NCI-H345 (cell line): ENCODE results near the gene TMEM191C.
"Not testable (repeated sequence)": the region's sequence is repeated elsewhere in the genome, so short reads cannot be mapped to it uniquely, and the experiment has no call there.

Experiments
- DNase-seq: peaks from one replicate; lab custom pipeline; 2025; lab: John Stamatoyannopoulos, UW

Gene TMEM191C

GRCh38 chr22:21467337-21468193 lies at the start of gene TMEM191C:
Gene TMEM191C (plus strand): TSS chr22:21467387. CDS start chr22:21467460, 73 bp downstream.
- DNase-seq: not testable (repeated sequence)

GRCh38 chr22:21417853-21418252 lies 49.3 kb upstream of the TMEM191C start:
- not testable (repeated sequence) for DNase-seq

- not testable (repeated sequence) for DNase-seq
Measured at GRCh38 chr22:21418974-21419638, 48.1 kb upstream of the TMEM191C start.

DNA sequence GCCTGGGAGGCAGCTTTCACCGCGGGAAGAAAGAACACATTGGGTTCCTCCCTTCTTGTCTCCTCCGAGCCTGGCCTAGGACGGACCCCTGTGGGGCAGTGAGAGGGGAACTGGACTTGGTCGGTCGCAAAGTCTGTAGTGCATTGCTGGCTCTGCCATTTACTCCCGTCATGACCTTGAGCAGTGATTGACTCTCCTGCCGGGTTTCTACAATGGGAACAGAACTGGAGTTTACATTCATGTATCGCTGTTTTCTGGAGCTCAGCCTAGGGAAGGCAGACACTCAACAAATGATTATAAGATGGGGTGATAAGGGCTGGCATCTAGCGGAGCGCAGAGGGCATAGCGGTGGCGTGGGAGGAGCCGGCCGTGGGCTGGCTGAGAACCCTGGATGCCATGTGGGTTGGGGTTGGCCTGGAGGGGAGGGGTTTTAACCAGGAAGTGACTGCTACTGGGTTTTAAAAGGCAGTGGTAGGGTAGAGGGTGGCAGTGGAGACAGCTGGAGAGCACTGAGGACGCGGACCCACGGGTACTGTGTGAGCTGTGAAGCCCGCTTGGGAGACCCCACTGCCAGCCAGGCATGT lies 46.9 kb upstream of the TMEM191C start:
- DNase-seq: not testable (repeated sequence)

- not testable (repeated sequence) for DNase-seq
Measured at GRCh38 chr22:21424084-21424709, 43.0 kb upstream of the TMEM191C start.

- not testable (repeated sequence) for DNase-seq
Measured at GRCh38 chr22:21434378-21435233, 32.6 kb upstream of the TMEM191C start.

GRCh38 chr22:21435998-21436810 lies 31.0 kb upstream of the TMEM191C start:
- not testable (repeated sequence) for DNase-seq

GRCh38 chr22:21438013-21438412 lies 29.2 kb upstream of the TMEM191C start:
- DNase-seq: not testable (repeated sequence)

DNA sequence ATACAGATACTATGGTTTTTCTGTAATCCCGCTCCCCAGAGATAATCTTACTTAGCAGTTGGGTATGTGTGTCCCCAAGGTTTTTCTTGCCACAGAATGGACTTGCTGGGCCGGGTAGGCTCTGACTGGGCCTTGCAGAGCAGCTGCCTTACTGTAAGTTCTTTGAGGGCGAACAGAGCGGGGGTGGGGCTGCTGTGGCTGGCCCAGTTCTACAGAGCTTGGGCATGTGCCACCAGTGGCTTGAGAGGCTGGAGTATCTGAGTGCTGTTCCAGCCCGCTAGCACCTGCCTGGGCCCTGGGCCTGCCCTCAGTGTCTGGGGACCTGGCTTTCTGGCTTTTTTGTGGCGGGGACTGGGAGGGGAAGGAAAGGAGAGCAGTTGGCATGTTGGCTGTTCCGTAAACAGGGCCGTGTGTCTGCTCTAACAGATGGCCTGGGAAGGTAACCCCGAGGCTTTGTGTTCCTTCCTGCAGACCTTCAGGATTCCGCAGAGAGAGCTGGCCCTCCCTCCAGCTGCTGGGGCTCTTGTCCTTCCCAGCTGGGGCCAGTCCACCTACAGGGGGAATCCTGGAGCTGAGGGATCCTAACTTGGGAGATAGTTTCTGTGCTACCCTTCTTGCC lies 27.1 kb upstream of the TMEM191C start:
- DNase-seq: not testable (repeated sequence)

GRCh38 chr22:21440676-21441075 lies 26.5 kb upstream of the TMEM191C start:
- DNase-seq: not testable (repeated sequence)

- not testable (repeated sequence) for DNase-seq
Measured at GRCh38 chr22:21441170-21441569, 26.0 kb upstream of the TMEM191C start.

GRCh38 chr22:21442123-21442522 lies 25.1 kb upstream of the TMEM191C start:
- not testable (repeated sequence) for DNase-seq

DNA sequence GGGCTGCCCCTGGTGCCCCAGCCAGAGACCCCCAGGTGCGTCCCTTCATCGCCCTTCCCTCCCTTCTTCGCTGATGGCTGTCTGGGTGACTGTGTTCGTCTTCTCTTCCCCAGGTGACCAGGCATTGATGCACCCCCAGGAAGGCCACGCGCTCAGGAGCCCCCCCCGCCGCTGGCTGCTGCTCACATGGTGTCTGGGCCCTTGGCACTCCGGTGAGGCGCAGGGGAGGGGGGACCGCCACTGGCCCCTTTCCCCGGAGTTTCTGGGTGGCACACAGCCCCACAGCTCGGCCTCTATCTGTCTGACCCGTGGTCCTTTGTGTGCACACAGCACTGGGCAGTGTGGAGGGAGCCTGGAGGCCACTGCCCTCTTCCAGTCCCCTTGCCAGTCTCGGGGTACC lies 24.5 kb upstream of the TMEM191C start:
- DNase-seq: not testable (repeated sequence)

GRCh38 chr22:21443057-21443734 lies 24.0 kb upstream of the TMEM191C start:
- no peak for DNase-seq

- DNase-seq: no peak
Measured at GRCh38 chr22:21443735-21444421, 23.3 kb upstream of the TMEM191C start.

GRCh38 chr22:21444701-21445436 lies 22.3 kb upstream of the TMEM191C start:
- no peak for DNase-seq

GRCh38 chr22:21445437-21446127 lies 21.6 kb upstream of the TMEM191C start:
- DNase-seq: no peak
